HG03439 (cell line): Measurements from ENCODE around the gene TCF3.
"Not testable (repeated sequence)": the region's sequence is repeated elsewhere in the genome, so short reads cannot be mapped to it uniquely, and the experiment has no call there.

Source experiments
- ATAC-seq: cut with Tn5 transposase; IDR thresholded peaks from one replicate; pipeline ENCODE4 v1.9.1; 2021; ENCODE audit warnings: mild to moderate bottlenecking, moderate library complexity; ENCODE audit not compliant: unreplicated experiment

The TCF3 gene

DNA sequence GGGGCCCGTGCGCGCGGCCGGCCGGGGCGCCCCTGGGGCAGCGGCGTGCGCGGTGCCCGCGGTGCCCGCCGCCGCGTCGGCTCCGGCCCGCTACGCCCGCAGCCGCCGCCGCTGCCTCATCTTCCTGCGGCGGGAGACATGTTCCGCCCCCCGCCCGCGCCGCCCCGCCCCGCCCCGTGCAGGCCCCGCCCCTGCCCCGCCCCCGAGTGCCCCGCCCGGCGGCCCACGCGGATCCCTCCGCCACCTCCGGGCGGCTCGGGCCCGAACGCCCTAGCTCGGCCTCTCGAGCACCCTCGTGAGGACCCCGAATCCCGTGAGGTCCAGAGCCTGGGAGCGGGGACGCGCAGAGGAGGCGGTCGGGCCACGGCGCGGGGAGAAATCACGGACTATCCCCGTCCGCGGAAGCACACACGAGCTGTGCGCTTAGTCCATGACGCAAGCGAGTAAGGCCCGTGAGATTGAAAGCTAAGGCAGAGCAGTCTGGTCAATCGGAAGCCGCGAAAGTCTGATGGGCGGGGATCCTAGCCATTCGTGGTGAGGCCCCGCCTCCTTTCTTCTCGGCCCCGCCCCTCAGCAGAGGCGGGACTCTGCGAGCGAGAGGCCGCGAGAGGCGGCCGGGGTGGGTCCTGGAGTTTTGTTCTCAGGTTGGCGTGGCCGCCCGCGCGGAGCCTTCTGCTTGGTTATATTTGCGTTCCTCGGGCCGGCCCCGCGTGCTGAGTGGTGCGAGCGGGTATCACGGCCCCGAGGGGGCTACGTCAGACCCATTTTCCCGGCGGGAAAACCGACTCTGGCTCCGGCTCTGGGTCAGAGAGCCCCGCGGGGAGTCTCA lies at the start of gene TCF3:
Gene TCF3 (minus strand): TSS at position 145 of the 829 bp plus-strand sequence. CDS start 2,367 bp downstream, outside the sequence.
- peak; percentile 66 for ATAC-seq

DNA sequence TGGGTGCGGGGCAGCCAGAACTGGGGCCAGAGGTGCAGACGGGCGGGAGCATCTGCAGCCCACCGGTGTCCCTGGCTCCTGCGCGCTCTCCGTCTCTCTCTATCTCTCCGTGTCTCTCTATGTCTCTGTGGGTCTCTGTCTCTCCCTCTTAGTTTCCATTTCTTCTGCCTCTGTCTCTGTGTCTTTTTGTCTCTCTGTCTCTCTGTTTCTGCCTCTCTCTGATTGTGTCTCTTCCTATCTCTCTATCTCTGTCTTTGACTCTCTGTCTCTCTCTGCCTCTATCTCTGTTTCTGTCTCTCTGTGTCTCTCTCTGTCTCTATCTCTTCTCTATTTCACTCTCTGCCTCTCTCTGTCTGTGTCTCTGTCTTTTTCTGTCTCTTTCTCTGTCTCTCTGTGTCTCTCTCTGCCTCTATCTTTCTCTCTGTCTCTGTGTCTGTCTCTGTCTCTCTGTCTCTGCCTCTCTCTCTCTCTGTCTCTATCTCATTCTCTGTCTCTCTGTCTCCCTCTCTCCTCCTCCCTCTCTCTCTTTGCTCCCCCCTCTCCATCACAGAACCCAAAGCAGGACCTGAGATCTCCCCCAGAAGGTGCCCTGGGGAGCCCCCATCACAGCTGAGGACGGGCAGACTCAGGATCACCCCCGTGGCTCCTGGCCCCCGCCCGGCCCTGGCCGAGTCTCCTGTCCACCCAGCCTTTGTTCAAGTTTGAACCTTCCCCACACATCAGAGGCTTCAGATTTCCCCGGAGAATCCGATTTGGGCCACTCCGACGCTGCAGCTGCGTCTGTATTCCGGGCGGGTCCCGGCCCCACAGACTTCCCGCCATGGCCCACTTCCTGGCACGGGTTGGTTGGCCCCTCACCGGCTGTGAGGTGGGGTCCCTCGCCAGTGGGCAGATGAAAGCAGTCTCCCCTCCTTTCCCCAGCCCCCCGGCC lies 48.6 kb upstream of the TCF3 start:
- ATAC-seq: no peak

DNA sequence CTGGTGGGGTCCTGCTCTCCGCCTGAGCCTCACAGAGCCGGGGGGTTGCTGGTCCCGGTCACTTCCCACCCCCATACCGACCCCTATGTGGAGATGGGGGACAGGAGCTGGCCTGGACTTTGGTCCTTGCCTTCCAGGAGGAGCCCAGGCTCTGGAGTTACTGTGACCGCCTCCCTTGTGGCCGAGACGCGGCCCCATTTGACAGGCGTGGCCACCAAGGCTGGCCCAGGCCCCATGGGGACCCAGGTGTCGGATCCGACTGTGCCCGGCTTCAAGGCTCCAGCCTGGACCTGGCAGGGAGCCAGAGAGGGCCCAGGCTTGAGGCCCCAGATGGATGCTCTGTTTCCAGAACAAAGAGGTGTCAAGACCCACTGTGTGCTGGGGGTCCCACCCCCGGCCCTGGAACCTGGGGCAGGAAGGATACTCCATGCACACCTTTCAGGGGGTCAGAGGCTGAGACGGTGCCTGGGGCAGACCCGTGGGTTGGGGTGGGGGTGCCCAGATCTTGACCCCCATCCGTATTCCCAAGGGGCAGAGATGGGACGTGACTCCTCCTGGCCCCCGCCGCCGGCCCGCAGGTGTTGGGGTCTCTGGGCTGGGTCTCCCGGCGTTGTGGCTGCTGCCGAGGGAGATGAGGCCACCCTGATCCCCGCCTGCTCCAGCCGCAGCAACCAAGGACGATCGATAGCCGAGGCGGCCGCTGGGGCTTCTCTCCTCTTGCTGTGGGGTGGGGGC lies 47.8 kb upstream of the TCF3 start:
- ATAC-seq: no peak

DNA sequence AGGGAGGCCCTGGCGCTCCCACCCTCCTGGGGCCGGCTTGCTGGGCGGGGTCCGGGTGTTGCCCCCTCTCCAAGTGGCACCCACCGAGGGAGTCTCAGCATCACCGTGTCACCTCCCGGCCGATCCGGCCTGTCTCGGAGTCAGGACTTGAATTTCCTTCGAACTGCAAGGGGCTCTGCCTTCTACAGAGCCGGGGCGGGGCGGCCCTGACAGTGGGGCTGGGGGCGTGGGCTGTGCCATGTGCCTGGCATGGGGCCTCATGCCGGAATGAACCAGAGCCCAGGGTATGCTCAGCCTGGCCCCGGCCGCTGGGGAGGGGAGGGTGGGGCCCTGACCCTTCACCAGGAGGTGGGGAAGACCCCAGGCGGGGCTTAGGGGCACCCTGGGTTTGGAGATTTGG lies 47.0 kb upstream of the TCF3 start:
- ATAC-seq: no peak

DNA sequence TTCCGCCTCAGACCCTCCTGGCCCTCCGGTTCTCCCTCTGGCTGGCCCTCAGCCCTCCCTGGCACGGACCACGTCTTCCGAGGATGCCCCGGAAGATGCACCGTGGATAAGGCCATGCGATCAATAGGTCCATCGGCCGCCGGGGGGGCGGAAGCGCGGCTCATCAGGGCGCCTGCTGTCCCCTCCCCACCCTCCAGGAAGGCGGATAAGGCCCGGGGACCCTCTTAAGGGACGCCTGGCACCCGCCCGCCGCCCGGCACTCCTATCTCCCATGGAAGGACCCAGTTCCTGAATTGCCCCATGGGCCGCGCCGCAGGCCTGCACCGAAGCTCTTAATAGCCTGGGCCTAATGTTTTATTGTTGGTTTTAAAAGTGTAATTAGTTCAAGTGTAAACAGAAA lies 46.2 kb upstream of the TCF3 start:
- ATAC-seq: no peak

DNA sequence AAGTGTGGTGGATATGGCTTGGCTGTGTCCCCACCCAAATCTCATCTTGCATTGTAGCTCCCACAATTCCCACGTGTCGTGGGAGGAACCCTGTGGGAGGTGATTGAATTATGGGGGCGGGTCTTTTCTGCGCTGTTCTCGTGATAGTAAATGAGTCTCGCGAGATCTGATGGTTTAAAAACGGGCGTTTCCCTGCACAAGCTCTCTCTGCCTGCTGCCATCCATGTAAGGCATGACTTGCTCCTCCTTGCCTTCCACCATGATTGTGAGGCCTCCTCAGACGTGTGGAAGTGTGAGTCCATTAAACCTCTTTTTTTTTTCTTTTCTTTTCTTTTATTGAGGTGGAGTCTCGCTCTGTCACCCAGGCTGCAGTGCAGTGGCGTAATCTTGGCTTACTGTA lies 43.1 kb upstream of the TCF3 start:
- not testable (repeated sequence) for ATAC-seq

DNA sequence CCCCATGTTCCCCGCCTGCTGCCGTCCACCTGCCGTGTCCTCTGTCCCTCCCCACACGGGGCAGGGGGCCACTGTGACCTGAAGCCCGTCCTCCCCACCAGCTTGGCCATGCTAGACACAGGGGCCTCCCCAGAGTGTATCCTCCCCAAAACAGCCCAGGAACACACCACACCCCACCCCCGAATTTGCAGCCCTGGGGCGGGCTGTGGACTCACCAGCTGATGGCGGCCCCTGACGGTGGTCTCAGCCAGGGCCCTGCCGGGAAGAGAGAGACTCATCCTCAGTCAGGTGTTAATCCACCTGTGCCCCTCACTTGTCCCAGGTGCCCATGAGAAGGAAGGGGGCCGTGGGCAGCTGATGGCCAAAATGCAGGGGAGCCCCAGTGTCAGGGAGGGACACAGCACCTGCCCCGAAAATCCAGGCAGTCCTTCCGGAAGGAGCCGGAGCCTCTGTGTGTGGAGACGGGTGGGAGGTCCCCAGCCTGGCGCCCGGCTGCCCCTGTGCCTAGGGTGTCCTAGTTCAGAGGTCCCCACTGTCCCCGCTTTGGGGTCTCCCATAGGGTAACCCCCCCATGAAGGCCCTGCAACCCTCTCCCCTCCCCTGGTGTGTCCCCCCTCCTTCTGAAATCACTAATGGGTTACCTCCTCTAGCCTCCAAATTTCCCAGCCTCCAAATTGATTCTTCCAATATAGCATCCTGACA lies 39.3 kb upstream of the TCF3 start:
- no peak for ATAC-seq

DNA sequence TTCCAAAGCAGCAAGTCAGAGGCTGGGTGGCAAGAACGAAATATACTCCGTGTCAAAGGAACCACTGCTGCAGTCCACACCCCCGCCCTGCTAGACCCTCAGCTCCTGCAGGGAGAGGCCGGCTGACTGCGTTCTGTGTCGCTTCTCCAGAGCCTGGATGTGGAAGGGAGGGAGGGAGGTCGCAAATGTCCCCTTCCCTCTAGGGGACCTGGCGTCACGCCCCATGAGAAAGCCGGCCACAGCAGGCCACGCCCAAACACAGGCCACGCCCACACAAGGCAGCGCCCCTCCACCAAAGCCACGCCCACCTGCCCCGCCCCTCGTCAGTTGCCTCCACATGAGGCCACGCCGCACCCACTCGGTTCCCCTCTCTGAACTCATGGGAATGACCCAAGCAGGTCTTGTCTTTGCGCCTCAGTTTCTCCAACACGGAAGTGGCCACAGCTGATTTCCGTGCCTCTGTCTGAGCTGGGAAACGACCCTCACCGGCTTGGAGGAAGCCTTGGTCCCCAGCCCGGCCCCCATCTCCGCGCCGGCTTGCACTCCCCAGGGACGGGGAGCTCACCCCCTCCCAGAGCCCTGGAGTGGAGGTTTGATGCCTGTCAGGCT lies 38.4 kb upstream of the TCF3 start:
- no peak for ATAC-seq

DNA sequence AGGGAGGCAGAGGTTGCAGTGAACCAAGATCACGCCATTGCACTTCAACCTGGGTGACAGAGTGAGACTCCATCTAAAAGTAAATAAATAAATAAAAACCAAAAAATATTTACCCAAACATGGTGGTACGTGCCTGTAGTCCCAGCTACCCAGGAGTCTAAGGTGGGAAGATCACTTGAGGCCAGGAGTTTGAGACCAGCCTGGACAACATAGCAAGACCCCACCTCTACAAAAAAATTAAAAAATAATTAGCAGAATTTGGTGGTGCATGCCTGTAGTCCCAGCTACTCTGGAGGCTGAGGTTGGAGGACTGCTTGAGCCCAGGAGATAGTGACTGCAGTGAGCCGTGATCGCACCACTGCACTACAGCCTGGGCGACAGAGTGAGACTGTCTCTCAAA lies 33.4 kb upstream of the TCF3 start:
- not testable (repeated sequence) for ATAC-seq

DNA sequence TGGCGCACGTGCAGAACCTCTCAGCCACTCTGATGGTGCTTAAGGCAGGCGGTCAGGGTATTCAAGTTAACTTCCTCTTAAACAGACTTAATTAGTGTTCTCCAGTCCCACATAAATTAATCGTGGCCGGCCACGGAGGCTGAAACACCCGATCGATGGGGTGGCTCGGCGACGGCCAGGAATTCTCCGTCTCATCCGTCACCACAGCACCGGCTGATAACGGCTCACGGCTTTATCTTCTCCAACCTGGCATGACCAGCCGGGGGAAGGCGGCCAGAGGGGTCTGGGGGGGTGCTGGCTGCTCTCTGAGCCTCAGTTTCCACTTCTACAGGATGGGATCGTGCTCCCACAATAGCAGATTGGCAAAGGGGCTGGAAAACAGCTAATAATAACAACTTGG lies 32.6 kb upstream of the TCF3 start:
- ATAC-seq: no peak

DNA sequence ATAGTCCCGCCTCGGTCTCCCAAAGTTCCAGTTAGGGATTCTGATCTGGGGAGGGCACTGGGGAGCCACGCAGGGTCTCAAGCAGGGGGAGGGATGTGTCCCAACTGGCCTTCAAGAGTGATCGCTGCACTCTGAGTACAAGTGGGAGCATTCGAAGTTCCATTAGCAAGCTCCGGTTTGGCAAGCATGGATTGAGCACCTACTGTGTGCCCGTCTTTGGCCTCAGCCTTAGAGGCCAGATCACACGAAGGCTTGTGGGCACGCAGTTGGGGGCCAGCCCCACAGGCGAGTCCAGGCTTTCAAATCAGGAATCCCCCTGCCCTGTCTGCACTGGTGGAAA lies 32.1 kb upstream of the TCF3 start:
- ATAC-seq: no peak

DNA sequence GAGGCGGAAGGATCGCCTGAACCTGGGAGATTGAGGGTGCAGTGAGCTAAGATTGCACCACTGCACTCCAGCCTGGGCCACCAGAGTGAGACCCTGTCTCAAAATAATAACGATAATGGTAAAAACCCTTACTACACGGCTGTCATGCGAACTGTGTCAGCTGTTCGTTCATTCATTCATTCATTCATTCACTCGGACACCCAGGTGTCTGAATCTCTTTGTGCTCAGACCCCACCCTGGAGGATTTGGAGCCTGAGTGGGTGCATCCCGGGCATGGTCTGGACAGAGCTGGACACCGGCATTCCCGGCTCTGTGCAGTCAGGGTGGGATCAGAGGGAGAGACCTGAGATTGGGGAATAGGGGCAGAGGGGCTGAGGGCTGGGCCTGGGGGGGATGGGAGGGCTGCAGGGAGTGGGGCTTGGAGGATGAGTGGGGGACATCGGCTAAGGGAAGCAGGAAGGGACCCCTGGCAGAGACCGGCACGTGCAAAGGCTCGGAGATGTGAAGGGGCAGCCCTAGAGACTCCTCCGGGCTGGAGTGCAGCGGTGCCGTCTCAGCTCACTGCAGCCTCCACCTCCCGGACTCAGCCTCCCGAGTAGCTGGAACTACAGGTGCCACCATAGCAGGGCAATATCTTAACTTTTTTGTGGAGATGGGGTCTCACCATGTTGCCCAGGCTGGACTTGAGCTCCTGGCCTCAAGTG lies 31.6 kb upstream of the TCF3 start:
- no peak for ATAC-seq

DNA sequence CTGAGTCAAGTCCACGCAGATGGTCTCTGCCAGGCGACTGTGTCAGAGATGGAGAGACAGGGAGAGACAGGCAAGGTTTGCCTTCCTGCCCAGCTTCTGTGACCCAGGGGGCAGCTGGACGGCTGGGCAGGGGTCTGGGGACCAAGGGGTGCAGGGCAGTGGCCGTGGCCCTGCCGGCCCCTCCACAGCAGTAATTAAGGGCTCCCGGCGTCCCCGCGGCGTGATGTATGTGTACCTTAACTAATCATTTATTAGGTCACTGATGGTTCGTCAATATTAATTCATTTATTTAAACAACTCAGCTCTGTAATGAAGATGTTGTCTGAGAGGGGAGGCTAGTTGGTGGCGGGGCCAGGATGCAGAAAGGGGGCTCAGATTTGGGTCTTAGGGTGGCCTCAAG lies 28.6 kb upstream of the TCF3 start:
- no peak for ATAC-seq

DNA sequence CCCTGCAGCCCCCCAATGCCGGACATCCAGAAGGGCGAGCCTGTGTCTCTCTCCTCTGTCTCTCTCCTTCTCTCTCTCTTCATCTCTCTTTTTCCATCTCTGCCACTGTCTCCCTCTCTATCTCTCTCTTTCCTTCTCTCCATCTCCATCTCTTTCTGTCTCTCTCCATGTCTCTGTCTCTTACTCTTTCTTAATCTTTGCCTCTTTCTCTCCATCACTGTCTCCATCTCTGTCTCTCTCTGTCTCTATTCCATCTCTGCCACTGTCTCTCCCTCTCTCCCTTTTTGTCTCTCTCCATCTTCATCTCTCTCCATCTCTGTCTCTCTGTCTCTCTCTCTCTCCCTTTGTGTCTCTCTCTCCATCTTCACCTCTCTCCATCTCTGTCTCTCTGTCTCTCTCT lies 25.7 kb upstream of the TCF3 start:
- ATAC-seq: no peak

DNA sequence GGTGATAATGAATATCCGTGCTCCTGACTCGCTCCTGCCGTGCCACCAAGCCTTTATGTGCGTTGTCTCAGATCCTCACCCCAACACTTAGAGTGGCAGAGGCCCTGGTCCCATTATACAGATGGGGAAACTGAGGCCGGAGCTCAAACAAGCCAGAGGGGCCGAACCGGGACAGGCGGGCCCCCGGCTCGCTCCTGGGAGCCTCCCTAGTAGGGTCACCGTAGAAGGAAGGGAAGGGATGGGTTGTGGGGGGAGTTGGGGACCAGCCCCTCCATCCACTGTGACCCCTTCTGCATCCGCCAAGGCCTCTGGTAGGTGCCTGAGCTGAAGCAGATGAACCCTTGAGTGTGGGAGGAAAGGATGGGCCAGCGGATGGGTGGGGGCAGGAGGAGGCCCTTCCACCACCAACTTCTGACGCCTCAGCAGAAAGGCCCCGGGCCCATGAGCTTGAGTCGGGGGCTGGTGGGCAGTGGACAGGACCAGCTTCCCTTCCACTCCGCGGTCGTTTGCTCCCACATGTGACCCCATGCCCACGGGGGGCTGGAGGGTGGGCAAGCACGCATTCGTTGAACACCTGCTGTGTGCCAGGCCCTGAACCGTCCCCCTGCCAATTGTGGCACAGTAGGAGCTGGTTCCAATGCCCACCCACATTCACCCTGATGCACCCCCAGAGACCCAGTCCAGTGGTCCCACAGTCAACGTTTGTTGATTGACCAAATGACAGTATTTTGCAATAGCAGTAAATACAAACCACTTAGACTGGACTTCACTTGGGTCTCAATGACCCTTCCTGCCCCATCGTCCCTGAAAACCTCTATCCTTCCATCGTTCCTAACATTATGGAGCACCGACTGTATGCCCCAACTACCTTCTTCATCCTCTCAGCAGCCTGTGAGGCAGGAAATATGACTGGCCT lies 24.2 kb upstream of the TCF3 start:
- no peak for ATAC-seq

DNA sequence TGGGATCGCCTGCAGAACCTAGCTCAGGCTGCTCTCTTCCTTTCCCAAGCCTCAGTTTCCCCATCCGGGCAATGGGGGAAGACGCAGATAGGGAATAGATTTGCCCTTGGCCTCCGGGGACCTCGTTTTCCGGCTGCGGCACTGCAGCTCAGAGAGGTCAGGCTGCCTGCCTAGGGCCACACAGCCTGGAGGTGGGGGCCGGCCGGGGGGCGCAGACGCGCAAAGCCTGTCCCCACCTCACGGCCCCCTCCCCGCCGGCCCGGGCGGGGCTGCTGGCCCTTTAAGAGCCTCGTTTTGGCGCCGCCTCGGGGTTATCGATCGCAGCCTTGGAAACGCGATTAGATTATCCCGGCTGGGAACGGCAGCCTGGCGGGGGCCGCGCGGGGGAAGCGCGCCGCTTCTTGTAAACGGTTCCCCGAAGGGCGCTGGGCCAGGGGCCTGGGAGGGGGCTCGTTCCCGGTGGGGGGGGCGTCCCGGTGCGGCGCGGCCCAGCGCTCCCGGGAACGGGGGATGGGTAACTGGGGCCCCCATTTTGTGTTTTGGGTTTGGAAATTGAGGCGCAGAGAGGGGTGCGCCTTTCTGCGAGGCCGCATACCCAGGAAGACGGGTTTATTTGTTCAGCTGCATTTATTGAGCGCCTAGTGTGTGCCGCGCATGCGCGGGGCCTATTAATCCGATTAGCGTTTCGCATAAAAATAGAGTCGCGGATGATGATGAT lies 23.4 kb upstream of the TCF3 start:
- ATAC-seq: no peak

DNA sequence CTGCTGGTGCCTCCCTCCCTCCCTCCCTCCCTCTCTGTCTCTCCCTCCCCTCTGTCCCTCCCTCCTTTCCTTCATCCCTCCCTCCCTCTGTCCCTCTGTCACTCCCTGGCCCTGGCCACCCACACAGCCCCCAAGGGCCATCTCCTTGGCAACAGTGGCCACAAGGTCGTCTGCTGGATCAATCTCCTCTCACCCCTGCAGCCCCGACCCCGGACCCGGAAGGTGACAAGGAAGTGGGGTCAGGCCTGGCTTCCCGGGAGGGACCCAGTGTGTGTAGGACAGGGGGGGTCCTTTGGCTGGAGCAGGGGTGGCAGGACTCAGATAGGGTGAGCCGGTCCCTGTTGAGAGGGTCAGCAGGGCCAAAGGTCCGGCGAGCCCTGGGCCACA lies 21.9 kb upstream of the TCF3 start:
- no peak for ATAC-seq

DNA sequence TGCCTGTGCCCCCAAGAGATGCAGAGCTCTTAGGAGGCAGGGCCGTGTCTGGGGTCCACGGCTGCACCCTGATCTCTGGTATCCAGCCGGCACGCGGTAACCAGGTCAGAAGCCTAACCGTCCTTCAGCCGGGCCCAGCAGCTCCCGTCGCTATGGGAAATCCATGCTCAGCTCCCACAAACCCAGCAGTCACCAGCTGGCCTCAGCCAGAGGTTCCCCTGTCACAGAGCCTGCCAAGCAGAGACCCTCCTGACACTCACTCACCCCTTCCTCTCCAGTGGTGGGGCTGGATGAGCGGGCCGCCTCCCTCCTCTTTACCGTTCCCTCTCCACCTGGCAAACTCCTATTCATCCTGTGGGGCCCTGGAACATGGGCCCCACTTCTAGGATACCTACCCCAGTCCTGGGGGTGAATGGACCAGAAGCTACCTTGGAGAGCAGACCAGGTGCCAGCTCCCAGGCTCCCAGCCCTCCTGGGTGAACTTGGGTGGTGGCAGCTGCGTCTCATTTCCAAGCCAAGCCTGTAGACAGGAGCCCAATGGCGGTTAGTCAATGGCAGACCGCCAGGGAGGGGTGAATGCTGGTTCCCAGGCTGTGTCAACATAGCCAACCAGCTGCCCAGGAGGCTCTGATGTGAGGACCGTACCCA lies 21.4 kb upstream of the TCF3 start:
- ATAC-seq: no peak
